ENCODE measurements around the gene APBA1. TPM values are rescaled to one million over a fixed set of nuclear protein-coding genes. Genes with fewer than 3 reads are reported as not detected.

The APBA1 gene
- total and polyA plus RNA-seq, 2 of the 4 experiments (the other 2 are of a cell fraction), result 3.8 to 5.1 TPM

GRCh38 chr9:69585571-69585970, 86.6 kb downstream of the APBA1 start:
- TF ChIP-seq CTCF (conservative IDR thresholded peaks at IDR 0.05; ENCODE audit: low read depth, low read length) (no peak), FOS (IDR thresholded peaks at IDR 0.05; ENCODE audit: low read depth, low read length) (no peak), BHLHE40 (IDR thresholded peaks at IDR 0.05; ENCODE audit: low read depth, low read length) (no peak), RCOR1 (IDR thresholded peaks at IDR 0.05; ENCODE audit: insufficient replicate concordance, low read length) (no peak), ELK1 (IDR thresholded peaks at IDR 0.05; ENCODE audit: borderline replicate concordance, low read depth, low read length) (no peak), MXI1 (IDR thresholded peaks at IDR 0.05; ENCODE audit: borderline replicate concordance, low read depth, low read length) (no peak), CHD1 (IDR thresholded peaks at IDR 0.05; ENCODE audit: low read depth, low read length) (no peak), NFE2L2 (IDR thresholded peaks at IDR 0.05; ENCODE audit: low read depth, low read length) (no peak), USF2 (IDR thresholded peaks at IDR 0.05; ENCODE audit: low read depth, low read length) (no peak), POLR2A (IDR thresholded peaks at IDR 0.05; ENCODE audit: low read depth, low read length) (no peak), MAZ (IDR thresholded peaks at IDR 0.05; ENCODE audit: borderline replicate concordance, low read depth, low read length) (no peak), MAFK (IDR thresholded peaks at IDR 0.05; ENCODE audit: low read depth, low read length) (no peak), SMC3 (IDR thresholded peaks at IDR 0.05; ENCODE audit: low read depth, low read length) (no peak), RAD21 (IDR thresholded peaks at IDR 0.05; ENCODE audit: low read length) (no peak), CEBPB (IDR thresholded peaks at IDR 0.05; ENCODE audit: low read depth, low read length) (no peak), RFX5 (IDR thresholded peaks at IDR 0.05; ENCODE audit: low read depth, low read length) (no peak)
- Histone ChIP-seq H4K20me1 (ENCODE audit: insufficient read depth, low read length) (no peaks in the 10 kb centered on the region), H3K14ac (replicated peaks; ENCODE audit: low read depth, low read length) (no peak overlapping the region), H3K56ac (ENCODE audit: extremely low read depth, insufficient read depth, low read length) (no peak overlapping the region), H3K18ac (ENCODE audit: low read depth, low read length) (no peak overlapping the region), H3K27ac (ENCODE audit: insufficient read depth, low read length) (no peak overlapping the region), H2BK120ac (ENCODE audit: low read depth, low read length) (no peak overlapping the region), H3K9ac (ENCODE audit: low read depth, low read length) (no peak overlapping the region), H4K8ac (ENCODE audit: low read depth in 2 of 2, low read length in 2 of 2) (no peak overlapping the region), H3K79me1 (ENCODE audit: low read depth in 1 of 2, low read length in 2 of 2) (no peaks in the 10 kb centered on the region), H2AFZ (replicated peaks; ENCODE audit: low read length, poor library complexity) (no peak overlapping the region), H3K9me1 (ENCODE audit: insufficient read depth, low read length) (peaks cover 3% of the 10 kb centered on the region; the same call in 1 of the 2 replicates), H2AK5ac (ENCODE audit: low read depth, low read length) (no peak overlapping the region), H3K23ac (ENCODE audit: low read depth, low read length) (no peak overlapping the region), H4K5ac (ENCODE audit: low read depth, low read length) (no peak overlapping the region), H3K9me3 (ENCODE audit: control insufficient read depth, insufficient read depth, low read length) (no peaks in the 10 kb centered on the region), H3K4me3 (ENCODE audit: insufficient read depth, low read depth, low read length) (no peak overlapping the region), H3K4ac (ENCODE audit: low read depth, low read length) (no peak overlapping the region), H2BK20ac (ENCODE audit: low read depth, low read length) (no peak overlapping the region), H3K4me1 (ENCODE audit: control insufficient read depth, insufficient read depth, low read length) (peaks cover 2% of the 10 kb centered on the region; the same call in 1 of the 2 replicates), H2BK15ac (ENCODE audit: low read depth, low read length) (no peak overlapping the region), H4K91ac (ENCODE audit: insufficient read depth, low read depth, low read length) (no peak overlapping the region), H2AK9ac (replicated peaks; ENCODE audit: low read depth, low read length, poor library complexity) (no peak overlapping the region), H3K27me3 (ENCODE audit: control insufficient read depth, insufficient read depth, low read length) (no peaks in the 10 kb centered on the region), H2BK5ac (ENCODE audit: low read depth, low read length, poor library complexity, severe bottlenecking) (no peak overlapping the region), H3K4me2 (ENCODE audit: low read depth, low read length) (no peak overlapping the region), H3K36me3 (ENCODE audit: control insufficient read depth, insufficient read depth, low read length) (no peaks in the 10 kb centered on the region)
- no TSS peak for BruUV-seq (replicated peaks)
- dilution Hi-C loops (cut with HindIII; ENCODE audit: low sequenced_read_pairs, unreplicated experiment) (no loop called here), intact Hi-C loops (cut with micrococcal nuclease) (no loop called here), in situ Hi-C loops (cut with MboI; ENCODE audit: low sequenced_read_pairs) (no loop called here)
- DNase-seq (no peak), ATAC-seq (ENCODE audit: low read depth) (peak; percentile 17; the same call in 1 of the 2 replicates)
- WGBS, 2 experiments (ENCODE audit: extremely low coverage in 2 of 2, insufficient read length in 1 of 2), result 86% methylated on average over 1 of the region's 2 CpGs; no CpG with 5 or more reads in 1 of the 2 experiments
- ChIA-PET POLR2A (ENCODE audit: unreplicated experiment) (no interaction called here), CTCF (no interaction called here)

Measured in IMR-90 (cell line).